HepG2 (cell line): ENCODE measurements around the gene DOK1. TPM values are rescaled to one million over a fixed set of nuclear protein-coding genes. Genes with fewer than 3 reads are reported as not detected.

Experiments
- ATAC-seq: fragments of 200-7000 bp; cut with Tn5 transposase; 3 replicates; pipeline ENCODE4 v1.9.1; 2020; ENCODE audit warnings: mild to moderate bottlenecking, moderate library complexity
- BruUV-seq: library from RNA; stranded (reverse); fragments of 400-500 nt; replicated peaks from 2 replicates; lab custom pipeline; 2021; lab: Mats Ljungman, UMichigan
- CTCF ChIA-PET: fragments of 300-600 bp; formaldehyde crosslinking; extraction: SDS; loops from one replicate; lab custom pipeline; 2021; ENCODE audit warnings: low total read pairs, inconsistent platforms, low intra/inter-chr PET ratio; lab: Yijun Ruan, JAX
- POLR2A ChIA-PET: fragments of 350-600 bp; sonication (Branson Sonifier 250); formaldehyde crosslinking; loops from one replicate; lab custom pipeline; 2020; ENCODE audit warnings: antibody characterized with exemption, inconsistent platforms; lab: Yijun Ruan, JAX
- DNase-seq: peaks from one replicate; pipeline ENCODE4 v3.0.0-alpha.2; 2015; ENCODE audit warnings: low spot score
- FAIRE-seq: peaks from 3 replicates; lab custom pipeline; 2011; peaks lifted over from hg19 to GRCh38; lab: Jason Lieb, UNC
- H2AFZ ChIP-seq: one replicate; pipeline ENCODE4 v1.6.1; 2011; ENCODE audit warnings: low read length, inconsistent platforms
- H3K27ac ChIP-seq: fragments of 300-600 bp; 3 replicates; pipeline ENCODE4 v1.8.0; 2011; ENCODE audit warnings: mixed run types, mild to moderate bottlenecking, mixed read lengths, low read length, inconsistent platforms; ENCODE audit not compliant: insufficient read depth; ENCODE audit errors: extremely low read length
- H3K27me3 ChIP-seq, 2 experiments: fragments of 200-600 bp in 1 of 2; 2 replicates in 1 of 2; 3 replicates in 1 of 2; pipeline versions ENCODE4 v1.6.0 to v1.8.0; 2011; ENCODE audit warnings: low read length in 2 of 2, mild to moderate bottlenecking in 2 of 2, moderate library complexity in 2 of 2, inconsistent platforms in 1 of 2; ENCODE audit not compliant: insufficient read depth in 2 of 2, control insufficient read depth in 1 of 2
- H3K36me3 ChIP-seq, 2 experiments: fragments of 200-600 bp in 1 of 2; replicated peaks in 1 of 2; 2 replicates in 1 of 2; 3 replicates in 1 of 2; pipeline versions ENCODE4 v1.5.1 to v1.8.0; 2011; ENCODE audit warnings: low read length in 2 of 2, inconsistent platforms in 1 of 2; ENCODE audit not compliant: insufficient read depth in 2 of 2, control insufficient read depth in 1 of 2
- H3K4me1 ChIP-seq: 2 replicates; pipeline ENCODE4 v1.5.1; 2012; ENCODE audit warnings: low read length, inconsistent platforms; ENCODE audit not compliant: insufficient read depth
- H3K4me2 ChIP-seq: 2 replicates; pipeline ENCODE4 v1.6.0; 2011; ENCODE audit warnings: low read depth, low read length, inconsistent platforms
- H3K4me3 ChIP-seq, 3 experiments: fragments of 200-600 bp in 1 of 3; sonication (generic), shearing (Covaris generic) in 1 of 3; replicated peaks in 1 of 3; 2 replicates each; pipeline ENCODE4 v1.5.1; 2011 to 2016; ENCODE audit warnings: low read length in 3 of 3, inconsistent platforms in 2 of 3, low read depth in 2 of 3, mild to moderate bottlenecking in 2 of 3, control low read depth in 1 of 3, mixed read lengths in 1 of 3; ENCODE audit not compliant: insufficient read depth in 1 of 3
- H3K79me2 ChIP-seq: one replicate; pipeline ENCODE4 v1.6.1; 2011; ENCODE audit warnings: low read length, inconsistent platforms; ENCODE audit not compliant: insufficient read depth
- H3K9ac ChIP-seq: 2 replicates; pipeline ENCODE4 v1.6.0; 2011; ENCODE audit warnings: mild to moderate bottlenecking, low read depth, low read length, inconsistent platforms; ENCODE audit not compliant: insufficient read depth
- H3K9me3 ChIP-seq: 2 replicates; pipeline ENCODE4 v1.5.1; 2012; ENCODE audit warnings: mild to moderate bottlenecking, low read length
- H4K20me1 ChIP-seq: 2 replicates; pipeline ENCODE4 v1.6.0; 2011; ENCODE audit warnings: inconsistent platforms, mild to moderate bottlenecking, low read length, moderate library complexity; ENCODE audit not compliant: insufficient read depth
- CEBPB ChIP-seq: IDR thresholded peaks from 2 replicates; pipeline ENCODE4 v1.6.1; 2011; ENCODE audit warnings: low read depth, low read length, improper control_type of control experiment, borderline replicate concordance
- PAF1 ChIP-seq: IDR thresholded peaks from 2 replicates; pipeline ENCODE4 v1.6.1; 2016; ENCODE audit warnings: missing genetic modification reagents, missing compliant biosample characterization
- ZNF142 ChIP-seq: sonication (generic); formaldehyde crosslinking; IDR thresholded peaks from 2 replicates; pipeline ENCODE4 v1.4.0; 2020; ENCODE audit warnings: missing genetic modification reagents
- ZSCAN12 ChIP-seq: sonication (generic); formaldehyde crosslinking; IDR thresholded peaks from 2 replicates; pipeline ENCODE4 v1.9.0; 2021; ENCODE audit warnings: mild to moderate bottlenecking, missing genetic modification reagents
- WGBS: methylation state at CpG from one replicate; pipeline ENCODE4 v1.1.6; 2017; ENCODE audit warnings: low lambda C conversion rate; 5-methylcytosine and 5-hydroxymethylcytosine counted together
- in situ Hi-C: cut with HindIII; loops from 2 replicates; pipeline ENCODE4 v1.10.0; 2017; ENCODE audit warnings: low pct_unique_long_range_greater_than_20kb; ENCODE audit not compliant: extremely low pct_ligation_motif_present
- intact Hi-C: fragments of 100-400 bp; cut with micrococcal nuclease; formaldehyde crosslinking; loops from one replicate; pipeline ENCODE4 v1.10.0; 2022; ENCODE audit not compliant: unreplicated experiment
- polyA plus RNA-seq, 8 experiments: library from polyadenylated mRNA; depleted of rRNA in 3 of 8; stranded (reverse) in 7 of 8; unstranded in 1 of 8; fragments of >200 nt; fragmentation: Illumina TruSeq in 4 of 8; extraction: Trizol in 4 of 8; gene quantifications; 2 replicates each; pipeline versions ENCODE4 v1.2.1 to v1.2.3, GENCODE V29; 2011 to 2016; ENCODE audit warnings: low read depth in 4 of 8, missing spikeins in 1 of 8, mixed read lengths in 1 of 8; ENCODE audit not compliant: insufficient read depth in 1 of 8
- total RNA-seq, 5 experiments: library from RNA; depleted of rRNA; stranded (reverse); fragments of >200 nt; fragmentation: Illumina TruSeq; extraction: Trizol; gene quantifications; 2 replicates each; pipeline ENCODE4 v1.2.3, GENCODE V29; 2016; ENCODE audit warnings: low read depth in 1 of 5

DOK1 gene
- total and polyA plus RNA-seq, 2 of the 13 experiments (the other 11 are each of a cell fraction or from before 2014, with no cell fraction given): 0.53 to 0.74 TPM

GRCh38 chr2:74603282-74604000 lies 48.9 kb downstream of the DOK1 start:
- intact Hi-C loops: no loop called here
- no peaks in the 10 kb centered on the region for H3K36me3 ChIP-seq
- no peak overlapping the region for H3K9ac ChIP-seq
- H3K79me2 ChIP-seq: no peaks in the 10 kb centered on the region
- H2AFZ ChIP-seq: no peak overlapping the region
- DNase-seq (no peak), ATAC-seq (no peak), FAIRE-seq (no peak)
- TF ChIP-seq ZNF142 (CRISPR knock-in tag) (no peak), ZSCAN12 (CRISPR knock-in tag) (no peak), PAF1 (CRISPR knock-in tag) (no peak), CEBPB (peak; percentile 75)
- in situ Hi-C loops: no loop called here
- no peak overlapping the region for H3K27ac ChIP-seq
- no peak overlapping the region for H3K4me2 ChIP-seq
- H4K20me1 ChIP-seq: no peaks in the 10 kb centered on the region
- 0 out of 5 replicates have a peak, but pooled peaks cover 0 to 5% of the 10 kb centered on the region in 2 experiments for H3K27me3 ChIP-seq
- H3K4me3 ChIP-seq: no peak overlapping the region
- ChIA-PET CTCF (no interaction called here), POLR2A (no interaction called here)
- 25% methylated on average over 7 of the region's 7 CpGs for WGBS
- H3K9me3 ChIP-seq: no peaks in the 10 kb centered on the region
- no peaks in the 10 kb centered on the region for H3K4me1 ChIP-seq
- no TSS peak for BruUV-seq
